ENCODE results near the gene PROCR.
"Not testable (repeated sequence)": the region's sequence is repeated elsewhere in the genome, so short reads cannot be mapped to it uniquely, and the experiment has no call there.

PROCR gene

GRCh38 chr20:35144694-35145093 lies 27.2 kb upstream of the PROCR start:
- no peaks in the 10 kb centered on the region for H3K9me3 ChIP-seq (ENCODE audit: control insufficient read depth, low read length)
- no peak overlapping the region for H3K27ac ChIP-seq (ENCODE audit: insufficient read depth, low read length, poor library complexity, severe bottlenecking)
- peaks cover 10% of the 10 kb centered on the region for H3K4me1 ChIP-seq (ENCODE audit: control insufficient read depth, insufficient read depth, low read length, poor library complexity, severe bottlenecking)
- H3K36me3 ChIP-seq (ENCODE audit: control insufficient read depth, insufficient read depth, low read length): peaks cover 22% of the 10 kb centered on the region
- H3K27me3 ChIP-seq (replicated peaks; ENCODE audit: control insufficient read depth, insufficient read depth, low read length, poor library complexity, severe bottlenecking): no peaks in the 10 kb centered on the region
- no peak overlapping the region for H3K4me3 ChIP-seq (ENCODE audit: insufficient read depth, low read depth, low read length, poor library complexity, severe bottlenecking)
- peak in 1 of 3 donors; percentile 3 for DNase-seq

- Histone ChIP-seq H3K4me1 (ENCODE audit: control insufficient read depth, insufficient read depth, low read length, poor library complexity, severe bottlenecking) (peaks cover 10% of the 10 kb centered on the region), H3K36me3 (ENCODE audit: control insufficient read depth, insufficient read depth, low read length) (peaks cover 22% of the 10 kb centered on the region), H3K27ac (ENCODE audit: insufficient read depth, low read length, poor library complexity, severe bottlenecking) (peak overlapping the region; percentile 33), H3K9me3 (ENCODE audit: control insufficient read depth, low read length) (no peaks in the 10 kb centered on the region), H3K4me3 (ENCODE audit: insufficient read depth, low read depth, low read length, poor library complexity, severe bottlenecking) (no peak overlapping the region), H3K27me3 (replicated peaks; ENCODE audit: control insufficient read depth, insufficient read depth, low read length, poor library complexity, severe bottlenecking) (no peaks in the 10 kb centered on the region)
- peak in 1 of 3 donors; percentile 6 for DNase-seq
Measured at GRCh38 chr20:35145141-35145564, 26.7 kb upstream of the PROCR start.

GRCh38 chr20:35146299-35146919 lies 25.5 kb upstream of the PROCR start:
- Histone ChIP-seq H3K36me3 (ENCODE audit: control insufficient read depth, insufficient read depth, low read length) (peaks cover 22% of the 10 kb centered on the region), H3K9me3 (ENCODE audit: control insufficient read depth, low read length) (no peaks in the 10 kb centered on the region), H3K4me3 (ENCODE audit: insufficient read depth, low read depth, low read length, poor library complexity, severe bottlenecking) (peak overlapping the region; percentile 83), H3K27me3 (replicated peaks; ENCODE audit: control insufficient read depth, insufficient read depth, low read length, poor library complexity, severe bottlenecking) (no peaks in the 10 kb centered on the region), H3K4me1 (ENCODE audit: control insufficient read depth, insufficient read depth, low read length, poor library complexity, severe bottlenecking) (peaks cover 10% of the 10 kb centered on the region), H3K27ac (ENCODE audit: insufficient read depth, low read length, poor library complexity, severe bottlenecking) (peak overlapping the region; percentile 66)
- DNase-seq: no peak

- H3K27me3 ChIP-seq (replicated peaks; ENCODE audit: control insufficient read depth, insufficient read depth, low read length, poor library complexity, severe bottlenecking): no peaks in the 10 kb centered on the region
- H3K4me3 ChIP-seq (ENCODE audit: insufficient read depth, low read depth, low read length, poor library complexity, severe bottlenecking): peak within 1 kb of the TSS; percentile 83
- peak within 1 kb of the TSS; percentile 66 for H3K27ac ChIP-seq (ENCODE audit: insufficient read depth, low read length, poor library complexity, severe bottlenecking)
- peaks cover 10% of the 10 kb centered on the region for H3K4me1 ChIP-seq (ENCODE audit: control insufficient read depth, insufficient read depth, low read length, poor library complexity, severe bottlenecking)
- H3K9me3 ChIP-seq (ENCODE audit: control insufficient read depth, low read length): no peaks in the 10 kb centered on the region
- DNase-seq: peak; percentile 88 to 92 (median 88)
- H3K36me3 ChIP-seq (ENCODE audit: control insufficient read depth, insufficient read depth, low read length): peaks cover 20% of the 10 kb centered on the region
Measured at GRCh38 chr20:35146920-35147574, 24.8 kb upstream of the PROCR start, which contains the start of gene EDEM2. TSS of gene EDEM2 (minus strand) at chr20:35147336. CDS start at chr20:35147258, 78 bp downstream.

- peak overlapping the region; percentile 83 for H3K4me3 ChIP-seq (ENCODE audit: insufficient read depth, low read depth, low read length, poor library complexity, severe bottlenecking)
- H3K9me3 ChIP-seq (ENCODE audit: control insufficient read depth, low read length); DNase-seq; H3K27me3 ChIP-seq (replicated peaks; ENCODE audit: control insufficient read depth, insufficient read depth, low read length, poor library complexity, severe bottlenecking): not testable (repeated sequence)
- peaks cover 14% of the 10 kb centered on the region for H3K36me3 ChIP-seq (ENCODE audit: control insufficient read depth, insufficient read depth, low read length)
- H3K27ac ChIP-seq (ENCODE audit: insufficient read depth, low read length, poor library complexity, severe bottlenecking): peak overlapping the region; percentile 66
- H3K4me1 ChIP-seq (ENCODE audit: control insufficient read depth, insufficient read depth, low read length, poor library complexity, severe bottlenecking): peaks cover 10% of the 10 kb centered on the region
Measured at GRCh38 chr20:35147575-35148071, 24.2 kb upstream of the PROCR start.

GRCh38 chr20:35150846-35151579 lies 20.9 kb upstream of the PROCR start:
- Histone ChIP-seq H3K9me3 (ENCODE audit: control insufficient read depth, low read length) (no peaks in the 10 kb centered on the region), H3K27ac (ENCODE audit: insufficient read depth, low read length, poor library complexity, severe bottlenecking) (no peak overlapping the region), H3K36me3 (ENCODE audit: control insufficient read depth, insufficient read depth, low read length) (no peaks in the 10 kb centered on the region), H3K4me1 (ENCODE audit: control insufficient read depth, insufficient read depth, low read length, poor library complexity, severe bottlenecking) (peaks cover 8% of the 10 kb centered on the region), H3K27me3 (replicated peaks; ENCODE audit: control insufficient read depth, insufficient read depth, low read length, poor library complexity, severe bottlenecking) (no peaks in the 10 kb centered on the region), H3K4me3 (ENCODE audit: insufficient read depth, low read depth, low read length, poor library complexity, severe bottlenecking) (no peak overlapping the region)
- DNase-seq: no peak

- Histone ChIP-seq H3K27me3 (replicated peaks; ENCODE audit: control insufficient read depth, insufficient read depth, low read length, poor library complexity, severe bottlenecking) (no peaks in the 10 kb centered on the region), H3K27ac (ENCODE audit: insufficient read depth, low read length, poor library complexity, severe bottlenecking) (no peak overlapping the region), H3K9me3 (ENCODE audit: control insufficient read depth, low read length) (no peaks in the 10 kb centered on the region), H3K4me3 (ENCODE audit: insufficient read depth, low read depth, low read length, poor library complexity, severe bottlenecking) (no peak overlapping the region), H3K36me3 (ENCODE audit: control insufficient read depth, insufficient read depth, low read length) (no peaks in the 10 kb centered on the region), H3K4me1 (ENCODE audit: control insufficient read depth, insufficient read depth, low read length, poor library complexity, severe bottlenecking) (peaks cover under 1% of the 10 kb centered on the region)
- DNase-seq: no peak
Measured at GRCh38 chr20:35151736-35152135, 20.1 kb upstream of the PROCR start.

DNA sequence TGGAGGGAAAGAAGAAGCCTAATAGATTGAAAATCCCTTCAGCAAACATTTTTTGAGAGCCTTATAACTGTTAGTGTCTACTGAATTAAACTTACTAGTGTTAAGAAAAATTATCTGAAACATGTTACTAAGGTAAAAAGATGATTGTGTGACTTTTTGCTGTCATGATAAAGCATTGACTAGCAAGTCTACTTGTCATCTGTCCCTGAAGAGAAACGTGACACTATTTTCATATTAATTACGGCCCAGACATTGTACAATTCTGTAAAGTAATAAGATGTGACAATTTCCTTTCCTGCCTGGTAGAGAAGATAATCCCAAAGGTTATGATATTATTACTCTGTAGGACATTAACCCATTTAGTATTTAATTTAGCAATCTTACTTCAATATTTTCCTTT lies 15.9 kb upstream of the PROCR start:
- Histone ChIP-seq H3K27me3 (replicated peaks; ENCODE audit: control insufficient read depth, insufficient read depth, low read length, poor library complexity, severe bottlenecking) (no peaks in the 10 kb centered on the region), H3K27ac (ENCODE audit: insufficient read depth, low read length, poor library complexity, severe bottlenecking) (no peak overlapping the region), H3K4me3 (ENCODE audit: insufficient read depth, low read depth, low read length, poor library complexity, severe bottlenecking) (no peak overlapping the region), H3K36me3 (ENCODE audit: control insufficient read depth, insufficient read depth, low read length) (no peaks in the 10 kb centered on the region), H3K4me1 (ENCODE audit: control insufficient read depth, insufficient read depth, low read length, poor library complexity, severe bottlenecking) (no peaks in the 10 kb centered on the region), H3K9me3 (ENCODE audit: control insufficient read depth, low read length) (no peaks in the 10 kb centered on the region)
- no peak for DNase-seq

DNA sequence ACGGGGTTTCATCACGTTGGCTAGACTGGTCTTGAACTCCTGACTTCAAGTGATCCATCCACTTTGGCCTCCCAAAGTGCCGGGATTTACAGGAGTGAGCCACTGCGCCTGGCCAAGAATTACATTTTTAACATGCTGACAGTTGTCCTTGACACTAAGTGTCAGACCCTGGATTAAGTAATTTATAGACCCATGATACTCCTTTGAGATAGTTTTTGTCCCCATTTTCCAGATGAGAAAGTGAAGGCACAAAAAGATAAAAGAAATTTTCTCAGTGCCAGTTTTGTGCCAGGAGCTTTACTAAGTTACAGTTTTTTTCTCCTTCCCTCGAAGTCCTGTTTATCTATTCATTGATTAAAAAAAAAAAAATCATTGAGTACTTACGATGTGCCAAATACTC lies 14.9 kb upstream of the PROCR start:
- Histone ChIP-seq H3K36me3 (ENCODE audit: control insufficient read depth, insufficient read depth, low read length) (no peaks in the 10 kb centered on the region), H3K4me1 (ENCODE audit: control insufficient read depth, insufficient read depth, low read length, poor library complexity, severe bottlenecking) (peaks cover under 1% of the 10 kb centered on the region), H3K27ac (ENCODE audit: insufficient read depth, low read length, poor library complexity, severe bottlenecking) (no peak overlapping the region), H3K9me3 (ENCODE audit: control insufficient read depth, low read length) (no peaks in the 10 kb centered on the region), H3K27me3 (replicated peaks; ENCODE audit: control insufficient read depth, insufficient read depth, low read length, poor library complexity, severe bottlenecking) (no peaks in the 10 kb centered on the region), H3K4me3 (ENCODE audit: insufficient read depth, low read depth, low read length, poor library complexity, severe bottlenecking) (no peak overlapping the region)
- no peak for DNase-seq

DNA sequence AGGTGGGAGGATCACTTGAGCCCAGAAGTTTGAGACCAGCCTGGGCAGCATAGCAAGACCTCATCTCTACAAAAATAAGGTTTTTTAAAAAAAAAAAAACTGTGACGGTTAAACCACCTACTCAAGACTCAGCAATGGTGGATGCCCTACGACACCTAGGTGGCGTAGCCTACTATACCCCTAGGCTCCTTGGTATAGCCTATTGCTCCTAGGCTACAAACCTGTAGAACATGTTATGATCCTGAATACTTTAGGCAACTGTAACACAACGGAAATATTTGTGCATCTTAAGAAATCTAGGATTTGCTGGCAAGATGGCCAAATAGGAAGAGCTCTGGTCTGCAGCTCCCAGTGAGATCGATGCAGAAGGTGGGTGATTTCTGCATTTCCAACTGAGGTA lies 11.5 kb upstream of the PROCR start:
- not testable (repeated sequence) for H3K27ac ChIP-seq (ENCODE audit: insufficient read depth, low read length, poor library complexity, severe bottlenecking); H3K27me3 ChIP-seq (replicated peaks; ENCODE audit: control insufficient read depth, insufficient read depth, low read length, poor library complexity, severe bottlenecking); H3K36me3 ChIP-seq (ENCODE audit: control insufficient read depth, insufficient read depth, low read length); H3K4me3 ChIP-seq (ENCODE audit: insufficient read depth, low read depth, low read length, poor library complexity, severe bottlenecking); DNase-seq; H3K9me3 ChIP-seq (ENCODE audit: control insufficient read depth, low read length); H3K4me1 ChIP-seq (ENCODE audit: control insufficient read depth, insufficient read depth, low read length, poor library complexity, severe bottlenecking)
